ENCODE results near the gene SLC25A41. TPM values are rescaled to one million over a fixed set of nuclear protein-coding genes. Genes with fewer than 3 reads are reported as not detected.

SLC25A41 gene
- polyA plus RNA-seq, 4 donors: 0.34 to 2.7 (median 0.45) TPM

Other genes with a start within 250 kb of the SLC25A41 start
- 10 to 100 TPM; 15.1 to 42.2 (median 21.9) TPM for gene MLLT1, start 153.8 kb downstream of the SLC25A41 start, polyA plus RNA-seq
- under 1 TPM in 1 of 4 donors, not detected in 3; 0.06 TPM for gene ACER1, start 100.2 kb downstream of the SLC25A41 start, polyA plus RNA-seq
- 100 to 1,000 TPM in 3 of 4 donors, 10 to 100 TPM in 1; 48.6 to 129 (median 101) TPM for gene CLPP, start 72.2 kb downstream of the SLC25A41 start, polyA plus RNA-seq
- 100 to 1,000 TPM in 3 of 4 donors, 10 to 100 TPM in 1; 98.8 to 238 (median 164) TPM for gene ALKBH7, start 61.0 kb downstream of the SLC25A41 start, polyA plus RNA-seq
- 1 to 10 TPM; 1.1 to 2.6 (median 1.2) TPM for gene PSPN, start 57.8 kb downstream of the SLC25A41 start, polyA plus RNA-seq
- 100 to 1,000 TPM in 1 of 4 donors, 10 to 100 TPM in 3; 63.2 to 101 (median 64.7) TPM for gene GTF2F1, start 40.6 kb downstream of the SLC25A41 start, polyA plus RNA-seq
- 100 to 1,000 TPM in 2 of 4 donors, 10 to 100 TPM in 2; 80.7 to 257 (median 158) TPM for gene KHSRP, start 9.0 kb downstream of the SLC25A41 start, polyA plus RNA-seq
- gene SLC25A23, start 26.0 kb upstream of the SLC25A41 start, polyA plus RNA-seq: 10 to 100 TPM; 24.1 to 87.0 (median 49.9) TPM
- 100 to 1,000 TPM in 2 of 4 donors, 10 to 100 TPM in 2; 54.8 to 120 (median 94.8) TPM for gene CRB3, start 30.5 kb upstream of the SLC25A41 start, polyA plus RNA-seq
- gene DENND1C, start 48.0 kb upstream of the SLC25A41 start, polyA plus RNA-seq: 10 to 100 TPM in 2 of 4 donors, 1 to 10 TPM in 2; 4.0 to 48.7 (median 9.6) TPM
- 1 to 10 TPM in 2 of 4 donors, under 1 TPM in 1, not detected in 1; 0.53 to 5.8 (median 1.1) TPM for gene TUBB4A, start 68.5 kb upstream of the SLC25A41 start, polyA plus RNA-seq
- gene TNFSF9, start 97.3 kb upstream of the SLC25A41 start, polyA plus RNA-seq: under 1 TPM in 2 of 4 donors, not detected in 2; 0.22 to 0.37 TPM
- gene CD70, start 157.4 kb upstream of the SLC25A41 start, polyA plus RNA-seq: under 1 TPM in 2 of 4 donors, not detected in 2; 0.15 to 0.89 TPM
- gene TNFSF14, start 236.4 kb upstream of the SLC25A41 start, polyA plus RNA-seq: 1 to 10 TPM in 1 of 4 donors, under 1 TPM in 3; 0.22 to 2.2 (median 0.71) TPM

Measured in small intestine (tissue), 4 donors.